HG03469 (cell line): ENCODE results near the gene TNFSF4.
"Not testable (repeated sequence)": the region's sequence is repeated elsewhere in the genome, so short reads cannot be mapped to it uniquely, and the experiment has no call there.

Source experiments
- ATAC-seq: cut with Tn5 transposase; IDR thresholded peaks from one replicate; pipeline ENCODE4 v1.9.1; 2021; ENCODE audit warnings: mild to moderate bottlenecking, moderate library complexity, moderate number of reproducible peaks; ENCODE audit not compliant: unreplicated experiment

TNFSF4 gene

GRCh38 chr1:173168941-173169340 is 38.2 kb downstream of the TNFSF4 start:
- ATAC-seq, result no peak

- no peak for ATAC-seq
Measured at GRCh38 chr1:173164686-173165085, 42.4 kb downstream of the TNFSF4 start.

GRCh38 chr1:173164178-173164577 is 43.0 kb downstream of the TNFSF4 start:
- no peak for ATAC-seq

GRCh38 chr1:173163222-173163621 is 43.9 kb downstream of the TNFSF4 start:
- no peak for ATAC-seq

GRCh38 chr1:173162601-173163000 is 44.5 kb downstream of the TNFSF4 start:
- ATAC-seq, result no peak

- ATAC-seq, result no peak
Measured at GRCh38 chr1:173161510-173162221, 45.5 kb downstream of the TNFSF4 start.

- not testable (repeated sequence) for ATAC-seq
Measured at GRCh38 chr1:173153964-173154363, 53.2 kb downstream of the TNFSF4 start.

- ATAC-seq, result no peak
Measured at GRCh38 chr1:173153503-173153902, 53.6 kb downstream of the TNFSF4 start.

- ATAC-seq, result no peak
Measured at GRCh38 chr1:173152598-173152997, 54.5 kb downstream of the TNFSF4 start.

- ATAC-seq, result no peak
Measured at GRCh38 chr1:173150795-173151194, 56.3 kb downstream of the TNFSF4 start.

- no peak for ATAC-seq
Measured at GRCh38 chr1:173149887-173150286, 57.2 kb downstream of the TNFSF4 start.

GRCh38 chr1:173148971-173149370 is 58.2 kb downstream of the TNFSF4 start:
- ATAC-seq, result no peak

GRCh38 chr1:173148545-173148944 is 58.6 kb downstream of the TNFSF4 start:
- ATAC-seq, result no peak

GRCh38 chr1:173140733-173141132 is 66.4 kb downstream of the TNFSF4 start:
- ATAC-seq, result no peak

- ATAC-seq, result no peak
Measured at GRCh38 chr1:173139706-173140105, 67.4 kb downstream of the TNFSF4 start.

- ATAC-seq, result no peak
Measured at GRCh38 chr1:173137107-173137706, 69.9 kb downstream of the TNFSF4 start.

- no peak for ATAC-seq
Measured at GRCh38 chr1:173134800-173135199, 72.3 kb downstream of the TNFSF4 start.

- ATAC-seq, result no peak
Measured at GRCh38 chr1:173134029-173134428, 73.1 kb downstream of the TNFSF4 start.
